ENCODE results near the gene MPZL1.
"Not testable (repeated sequence)": the region's sequence is repeated elsewhere in the genome, so short reads cannot be mapped to it uniquely, and the experiment has no call there.

The MPZL1 gene

GRCh38 chr1:167719715-167720421 is 1.9 kb upstream of the MPZL1 start:
- DNase-seq: not testable (repeated sequence)

GRCh38 chr1:167720965-167721616 is 691 bp upstream of the MPZL1 start:
- DNase-seq: no peak

- DNase-seq: peak in 3 of 5 donors; percentile 16 to 19 (median 19)
These were observed 529 bp downstream of the MPZL1 start for GRCh38 chr1:167722152-167722869.

GRCh38 chr1:167722870-167723251 is 1.1 kb downstream of the MPZL1 start:
- DNase-seq: no peak

GRCh38 chr1:167723707-167724323 is 2.0 kb downstream of the MPZL1 start:
- no peak for DNase-seq

GRCh38 chr1:167726008-167726407 is 4.2 kb downstream of the MPZL1 start:
- DNase-seq: no peak

- DNase-seq: no peak
These were observed 7.1 kb downstream of the MPZL1 start for GRCh38 chr1:167728818-167729410.

GRCh38 chr1:167734227-167734626 is 12.4 kb downstream of the MPZL1 start:
- no peak for DNase-seq

GRCh38 chr1:167734841-167735240 is 13.1 kb downstream of the MPZL1 start:
- DNase-seq: no peak

- DNase-seq: no peak
These were observed 15.4 kb downstream of the MPZL1 start for GRCh38 chr1:167737169-167737568.

- no peak for DNase-seq
These were observed 16.4 kb downstream of the MPZL1 start for GRCh38 chr1:167738158-167738557.

- no peak for DNase-seq
These were observed 18.0 kb downstream of the MPZL1 start for GRCh38 chr1:167739752-167740151.

GRCh38 chr1:167741103-167741502 is 19.3 kb downstream of the MPZL1 start:
- DNase-seq: not testable (repeated sequence)

- DNase-seq: not testable (repeated sequence)
These were observed 20.7 kb downstream of the MPZL1 start for GRCh38 chr1:167742392-167743057.

- no peak for DNase-seq
These were observed 23.1 kb downstream of the MPZL1 start for GRCh38 chr1:167744901-167745300.

GRCh38 chr1:167746013-167746672 is 24.4 kb downstream of the MPZL1 start:
- DNase-seq: no peak

- no peak for DNase-seq
These were observed 25.3 kb downstream of the MPZL1 start for GRCh38 chr1:167746988-167747655.

GRCh38 chr1:167747988-167748387 is 26.2 kb downstream of the MPZL1 start:
- DNase-seq: no peak

- no peak for DNase-seq
These were observed 27.1 kb downstream of the MPZL1 start for GRCh38 chr1:167748906-167749305.

- no peak for DNase-seq
These were observed 28.0 kb downstream of the MPZL1 start for GRCh38 chr1:167749741-167750140.

- DNase-seq: no peak
These were observed 28.9 kb downstream of the MPZL1 start for GRCh38 chr1:167750641-167751040.

Measured in T-helper 1 cell (primary cell).